Lung (tissue), 12 donors: ENCODE results near the gene ADAMTS17. TPM values are rescaled to one million over a fixed set of nuclear protein-coding genes. Genes with fewer than 3 reads are reported as not detected.

Experiments used
- ATAC-seq: fragments of 200-7000 bp; cut with Tn5 transposase; one replicate; pipeline ENCODE4 v1.9.1; 2020; ENCODE audit warnings: moderate number of reproducible peaks; ENCODE audit not compliant: insufficient read depth, low FRiP score
- DNase-seq, 3 donors: peaks; one replicate each; pipeline ENCODE4 v3.0.0-alpha.2; 2013 to 2017
- H3K27ac ChIP-seq, 2 donors: one replicate each; pipeline ENCODE4 v1.5.1; 2013; ENCODE audit warnings: mild to moderate bottlenecking in 2 of 2, moderate library complexity in 2 of 2, control low read depth in 1 of 2, inconsistent platforms in 1 of 2, low read depth in 1 of 2, low read length in 1 of 2
- H3K27me3 ChIP-seq, 3 donors: one replicate each; pipeline ENCODE4 v1.5.1; 2013; ENCODE audit warnings: low read length in 2 of 3; ENCODE audit not compliant: control insufficient read depth in 3 of 3, insufficient read depth in 3 of 3
- H3K36me3 ChIP-seq, 4 donors: one replicate each; pipeline ENCODE4 v1.5.1; 2013; ENCODE audit warnings: low read length in 4 of 4, mild to moderate bottlenecking in 1 of 4, moderate library complexity in 1 of 4; ENCODE audit not compliant: control insufficient read depth in 4 of 4, insufficient read depth in 4 of 4
- H3K4me1 ChIP-seq, 5 donors: one replicate each; pipeline ENCODE4 v1.5.1; 2013; ENCODE audit warnings: low read length in 5 of 5, mild to moderate bottlenecking in 2 of 5, moderate library complexity in 1 of 5; ENCODE audit not compliant: control insufficient read depth in 5 of 5, insufficient read depth in 5 of 5
- H3K4me3 ChIP-seq: one replicate; pipeline ENCODE4 v1.5.1; 2013; ENCODE audit warnings: mild to moderate bottlenecking, control low read depth, moderate library complexity
- H3K9ac ChIP-seq, 2 donors: one replicate each; pipeline ENCODE4 v1.5.1; 2013; ENCODE audit warnings: low read length in 2 of 2, control low read depth in 1 of 2; ENCODE audit not compliant: insufficient read depth in 1 of 2
- H3K9me3 ChIP-seq, 4 donors: one replicate each; pipeline ENCODE4 v1.5.1; 2013; ENCODE audit warnings: low read length in 3 of 4, mild to moderate bottlenecking in 1 of 4, moderate library complexity in 1 of 4; ENCODE audit not compliant: control insufficient read depth in 4 of 4, insufficient read depth in 3 of 4
- WGBS, 2 donors: extraction: QIAGEN DNeasy Blood & Tissue Kit; methylation state at CpG; one replicate each; pipeline ENCODE4 v1.1.7; 2013; 5-methylcytosine and 5-hydroxymethylcytosine counted together
- polyA plus RNA-seq, 2 donors: library from polyadenylated mRNA; stranded (reverse); fragments of 200-250 nt; gene quantifications; one replicate each; pipeline ENCODE4 v1.2.1, GENCODE V29; 2013
- total RNA-seq, 2 donors: library from RNA; depleted of rRNA in 1 of 2; stranded (reverse); fragments of >200 nt in 1 of 2; gene quantifications; one replicate each; pipeline ENCODE4 v1.2.1, GENCODE V29; 2014 to 2021
- TF ChIP-seq, protein P1 (sequence below): IDR thresholded peaks from 2 replicates; pipeline ENCODE4 v1.5.1; 2012; ENCODE audit warnings: mild to moderate bottlenecking; ENCODE audit errors: control extremely low read depth, extremely low read depth
- donor health status: control.
- donor health status: control.
- donor health status: Bipolar disorder and iron deficiency.
- donor health status: healthy.
- donor health status: DM: yes; HTN: yes; CAD: no.

Gene ADAMTS17
- total and polyA plus RNA-seq, 4 donors: 0.47 to 6.6 (median 2.2) TPM

DNA sequence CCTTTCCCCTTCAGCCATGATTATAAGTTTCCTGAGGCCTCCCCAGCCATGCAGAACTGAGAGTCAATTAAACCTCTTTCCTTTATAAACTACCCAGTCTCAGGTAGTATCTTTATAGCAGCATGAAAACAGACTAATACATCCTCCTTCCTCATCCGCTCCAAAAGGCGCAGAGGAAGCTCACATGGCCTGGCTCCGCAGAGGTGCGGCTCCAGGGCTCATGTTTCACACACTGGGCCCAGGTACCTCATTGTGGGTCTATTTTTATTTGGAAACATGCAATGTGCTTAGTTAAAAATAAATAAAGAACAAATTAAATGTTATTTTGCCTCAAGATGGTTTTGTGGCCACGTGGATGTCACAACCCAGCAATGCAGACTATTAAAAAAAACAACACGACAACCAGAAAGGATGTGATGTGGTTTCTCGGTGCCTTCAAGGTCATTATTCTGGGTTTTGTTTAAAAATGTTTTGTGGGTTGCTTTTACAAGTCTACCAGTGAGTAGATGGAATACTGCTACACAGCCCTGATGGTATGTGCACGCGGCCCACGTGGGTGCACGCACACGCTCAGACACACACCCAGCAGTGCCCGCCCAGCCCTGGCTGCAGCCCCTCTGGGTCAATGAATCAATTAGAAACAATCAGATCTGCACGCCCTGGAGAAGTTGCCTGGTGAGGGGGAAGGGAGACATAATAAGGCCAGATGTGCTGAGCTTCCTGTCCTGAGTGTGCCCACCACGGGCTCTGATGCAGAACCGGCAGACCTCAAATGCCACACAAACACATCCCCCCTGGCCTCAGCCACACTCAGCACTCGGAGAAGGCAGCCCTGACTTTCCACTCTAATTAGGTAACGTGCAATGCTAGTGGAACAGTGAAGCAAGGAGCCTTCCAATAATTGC lies 140.1 kb downstream of the ADAMTS17 start:
- WGBS, 2 donors: 54 to 57% methylated on average over 18 of the region's 18 CpGs
- no peak overlapping the region for H3K27ac ChIP-seq
- H3K36me3 ChIP-seq: no peaks in the 10 kb centered on the region
- DNase-seq (no peak), ATAC-seq (no peak)
- TF ChIP-seq, protein P1, sequence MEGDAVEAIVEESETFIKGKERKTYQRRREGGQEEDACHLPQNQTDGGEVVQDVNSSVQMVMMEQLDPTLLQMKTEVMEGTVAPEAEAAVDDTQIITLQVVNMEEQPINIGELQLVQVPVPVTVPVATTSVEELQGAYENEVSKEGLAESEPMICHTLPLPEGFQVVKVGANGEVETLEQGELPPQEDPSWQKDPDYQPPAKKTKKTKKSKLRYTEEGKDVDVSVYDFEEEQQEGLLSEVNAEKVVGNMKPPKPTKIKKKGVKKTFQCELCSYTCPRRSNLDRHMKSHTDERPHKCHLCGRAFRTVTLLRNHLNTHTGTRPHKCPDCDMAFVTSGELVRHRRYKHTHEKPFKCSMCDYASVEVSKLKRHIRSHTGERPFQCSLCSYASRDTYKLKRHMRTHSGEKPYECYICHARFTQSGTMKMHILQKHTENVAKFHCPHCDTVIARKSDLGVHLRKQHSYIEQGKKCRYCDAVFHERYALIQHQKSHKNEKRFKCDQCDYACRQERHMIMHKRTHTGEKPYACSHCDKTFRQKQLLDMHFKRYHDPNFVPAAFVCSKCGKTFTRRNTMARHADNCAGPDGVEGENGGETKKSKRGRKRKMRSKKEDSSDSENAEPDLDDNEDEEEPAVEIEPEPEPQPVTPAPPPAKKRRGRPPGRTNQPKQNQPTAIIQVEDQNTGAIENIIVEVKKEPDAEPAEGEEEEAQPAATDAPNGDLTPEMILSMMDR: no peak
- no peak overlapping the region for H3K9ac ChIP-seq
- H3K9me3 ChIP-seq: peaks cover 0 to 2% (median 0%) of the 10 kb centered on the region in 4 donors
- H3K27me3 ChIP-seq: no peaks in the 10 kb centered on the region
- H3K4me1 ChIP-seq: peaks cover 0 to 3% (median 0%) of the 10 kb centered on the region in 5 donors
- H3K4me3 ChIP-seq: no peak overlapping the region

DNA sequence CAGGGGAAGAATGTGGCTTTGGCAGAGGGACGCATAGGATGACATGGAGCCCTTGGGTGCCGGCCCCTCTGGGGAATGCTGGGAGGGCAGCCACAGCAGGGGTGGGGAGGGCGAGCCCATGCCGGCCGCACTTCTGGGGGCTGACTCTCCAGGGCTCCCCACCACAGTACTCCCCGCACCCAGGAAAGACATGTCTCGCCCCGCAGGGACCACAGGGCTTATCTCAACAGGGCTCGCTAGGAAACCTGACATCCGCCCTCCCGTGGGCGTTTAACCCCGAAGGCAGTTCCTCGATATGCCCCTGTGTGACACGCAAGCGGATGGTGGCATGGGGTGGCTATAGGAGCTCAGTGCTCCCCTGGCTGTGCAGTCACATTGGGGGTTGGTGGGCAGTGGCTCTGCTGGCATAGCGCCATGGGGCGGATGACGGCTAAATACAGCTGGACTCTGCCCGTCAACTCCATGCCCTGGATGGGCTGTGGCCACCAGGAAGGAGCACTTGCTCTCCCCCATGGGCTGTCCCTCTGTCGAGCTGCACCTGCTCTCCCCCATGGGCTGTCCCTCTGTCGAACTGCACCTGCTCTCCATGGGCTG lies 141.4 kb downstream of the ADAMTS17 start:
- TF ChIP-seq, protein P1: no peak
- Histone ChIP-seq H3K36me3 (no peaks in the 10 kb centered on the region), H3K9ac (no peak overlapping the region), H3K4me3 (no peak overlapping the region), H3K27me3 (no peaks in the 10 kb centered on the region), H3K9me3 (peaks cover 0 to 2% (median 0%) of the 10 kb centered on the region in 4 donors), H3K4me1 (peaks cover 0 to 7% (median 0%) of the 10 kb centered on the region in 5 donors), H3K27ac (no peak overlapping the region)
- DNase-seq (no peak), ATAC-seq (no peak)
- whole genome bisulfite sequencing, 2 donors: 87 to 90% methylated on average over 22 of the region's 22 CpGs

DNA sequence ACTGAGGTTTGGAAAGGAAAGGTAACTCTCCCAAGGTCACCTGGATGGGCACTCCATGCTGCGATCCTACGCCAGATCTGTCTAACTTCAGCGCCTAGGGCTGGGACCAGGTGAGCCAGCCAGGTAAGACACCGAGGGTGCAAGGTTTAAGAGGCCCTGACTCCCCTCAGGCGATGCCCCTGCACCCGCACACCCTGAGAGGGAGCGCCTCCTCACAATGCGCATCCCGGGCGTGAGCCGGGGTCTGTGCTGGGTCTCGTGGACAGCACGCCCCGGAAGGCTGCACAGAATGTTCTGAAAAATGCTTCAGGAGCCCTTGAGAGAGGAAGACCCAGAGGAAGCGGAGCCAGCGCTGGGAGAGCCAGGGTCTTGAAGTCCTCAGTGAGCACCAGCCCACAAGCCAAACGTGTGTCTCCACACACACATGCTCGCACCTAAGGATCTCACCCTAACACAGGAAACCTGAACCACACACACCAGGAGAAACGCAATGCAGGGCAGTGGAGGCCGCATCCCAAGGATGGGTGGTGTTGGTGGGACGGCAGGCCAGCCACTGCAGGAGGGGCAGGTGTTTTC lies 142.0 kb downstream of the ADAMTS17 start:
- Histone ChIP-seq H3K27ac (no peak overlapping the region), H3K27me3 (no peaks in the 10 kb centered on the region), H3K36me3 (no peaks in the 10 kb centered on the region), H3K4me3 (no peak overlapping the region), H3K4me1 (peaks cover 0 to 7% (median 0%) of the 10 kb centered on the region in 5 donors), H3K9ac (no peak overlapping the region), H3K9me3 (peaks cover 0 to 2% (median 0%) of the 10 kb centered on the region in 4 donors)
- DNase-seq (no peak), ATAC-seq (no peak)
- 94 to 96% methylated on average over 21 of the region's 21 CpGs for WGBS, 2 donors
- TF ChIP-seq, protein P1: no peak
